NK-92 (cell line): ENCODE data around the gene PIK3C2B.
"Not testable (repeated sequence)": the region's sequence is repeated elsewhere in the genome, so short reads cannot be mapped to it uniquely, and the experiment has no call there.

Experiments
- DNase-seq: peaks from one replicate; lab custom pipeline; 2025; ENCODE audit not compliant: unreplicated experiment; lab: John Stamatoyannopoulos, UW

The PIK3C2B gene

GRCh38 chr1:204494281-204495077, at the start of gene PIK3C2B:
Gene PIK3C2B, minus strand, starts transcription at chr1:204494805. Its CDS starts 25,003 bp downstream, at chr1:204469802.
- no peak for DNase-seq

- DNase-seq: no peak
Observed at GRCh38 chr1:204544321-204544720, 49.7 kb upstream of the PIK3C2B start.

GRCh38 chr1:204541626-204542025, 47.0 kb upstream of the PIK3C2B start:
- DNase-seq: no peak

GRCh38 chr1:204532832-204533231, 38.2 kb upstream of the PIK3C2B start:
- no peak for DNase-seq

- DNase-seq: no peak
Observed at GRCh38 chr1:204530932-204531331, 36.3 kb upstream of the PIK3C2B start.

- no peak for DNase-seq
Observed at GRCh38 chr1:204529371-204529895, 34.8 kb upstream of the PIK3C2B start.

GRCh38 chr1:204528677-204529076, 34.1 kb upstream of the PIK3C2B start:
- DNase-seq: no peak

GRCh38 chr1:204528241-204528640, 33.6 kb upstream of the PIK3C2B start:
- no peak for DNase-seq

GRCh38 chr1:204524986-204525385, 30.4 kb upstream of the PIK3C2B start:
- DNase-seq: no peak

- no peak for DNase-seq
Observed at GRCh38 chr1:204523605-204524215, 29.1 kb upstream of the PIK3C2B start.

GRCh38 chr1:204521941-204522521, 27.4 kb upstream of the PIK3C2B start:
- DNase-seq: not testable (repeated sequence)

- DNase-seq: no peak
Observed at GRCh38 chr1:204520834-204521709, 26.5 kb upstream of the PIK3C2B start.

- DNase-seq: not testable (repeated sequence)
Observed at GRCh38 chr1:204517382-204517781, 22.8 kb upstream of the PIK3C2B start.

- DNase-seq: peak; percentile 53
Observed at GRCh38 chr1:204516180-204516879, 21.7 kb upstream of the PIK3C2B start, which contains the start of gene MDM4. Gene MDM4, plus strand, starts transcription at chr1:204516406. Its CDS starts 9,113 bp downstream, at chr1:204525519.

- no peak for DNase-seq
Observed at GRCh38 chr1:204514828-204515227, 20.2 kb upstream of the PIK3C2B start.

- DNase-seq: no peak
Observed at GRCh38 chr1:204513117-204513716, 18.6 kb upstream of the PIK3C2B start.

- DNase-seq: no peak
Observed at GRCh38 chr1:204511366-204511765, 16.8 kb upstream of the PIK3C2B start.

GRCh38 chr1:204509186-204509635, 14.6 kb upstream of the PIK3C2B start:
- DNase-seq: no peak

- DNase-seq: no peak
Observed at GRCh38 chr1:204507317-204508105, 12.9 kb upstream of the PIK3C2B start.
